ENCODE measurements around the gene ERO1B. TPM values are rescaled to one million over a fixed set of nuclear protein-coding genes. Genes with fewer than 3 reads are reported as not detected.

The ERO1B gene
- total and polyA plus RNA-seq, 2 of the 13 experiments (the other 11 are each of a cell fraction or from before 2014, with no cell fraction given) = 1.6 to 2.1 TPM

DNA sequence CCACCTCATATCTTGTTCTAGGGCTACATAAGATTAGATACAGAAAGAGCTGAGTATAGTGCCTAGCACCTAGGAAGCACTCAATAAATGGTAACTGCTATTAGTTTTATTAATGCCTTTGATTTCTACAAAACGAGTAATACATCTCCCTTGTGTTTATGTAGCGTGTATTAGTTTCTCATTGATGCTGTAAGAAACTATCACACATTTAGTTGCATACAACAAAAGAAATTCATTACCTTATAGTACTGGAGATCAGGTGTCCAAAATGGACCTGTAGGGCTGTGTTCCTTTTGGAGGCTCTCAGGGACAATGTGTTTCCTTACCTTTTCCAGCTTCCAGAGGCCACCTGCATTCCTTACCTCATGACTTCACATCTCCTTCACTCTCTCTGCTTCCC, 961 bp upstream of the ERO1B start:
- H3K4me3 ChIP-seq (replicated peaks in 1 of 3; ENCODE audit: insufficient read depth in 1 of 3, low read depth in 2 of 3, low read length in 3 of 3) = peak overlapping the region; percentile 61 to 90 (median 70); a peak in 4 of 6 replicates
- intact Hi-C loops (cut with micrococcal nuclease; ENCODE audit: unreplicated experiment) = loop anchor here (5.0 kb wide), 2 partner anchors 210 to 250 kb away; no protein-coding TSS in a partner anchor
- no peak overlapping the region for H2AFZ ChIP-seq (ENCODE audit: low read length)
- FAIRE-seq (no peak), ATAC-seq (no peak), DNase-seq (ENCODE audit: low spot score) (no peak)
- TF ChIP-seq ZKSCAN5 (CRISPR knock-in tag; IDR thresholded peaks at IDR 0.05) (no peak), CBFB (CRISPR knock-in tag; IDR thresholded peaks at IDR 0.05) (no peak), ZNF12 (CRISPR knock-in tag; IDR thresholded peaks at IDR 0.05) (peak; percentile 72; the same call in 1 of the 2 replicates)
- TF ChIP-seq, protein P1, sequence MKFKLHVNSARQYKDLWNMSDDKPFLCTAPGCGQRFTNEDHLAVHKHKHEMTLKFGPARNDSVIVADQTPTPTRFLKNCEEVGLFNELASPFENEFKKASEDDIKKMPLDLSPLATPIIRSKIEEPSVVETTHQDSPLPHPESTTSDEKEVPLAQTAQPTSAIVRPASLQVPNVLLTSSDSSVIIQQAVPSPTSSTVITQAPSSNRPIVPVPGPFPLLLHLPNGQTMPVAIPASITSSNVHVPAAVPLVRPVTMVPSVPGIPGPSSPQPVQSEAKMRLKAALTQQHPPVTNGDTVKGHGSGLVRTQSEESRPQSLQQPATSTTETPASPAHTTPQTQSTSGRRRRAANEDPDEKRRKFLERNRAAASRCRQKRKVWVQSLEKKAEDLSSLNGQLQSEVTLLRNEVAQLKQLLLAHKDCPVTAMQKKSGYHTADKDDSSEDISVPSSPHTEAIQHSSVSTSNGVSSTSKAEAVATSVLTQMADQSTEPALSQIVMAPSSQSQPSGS (CRISPR knock-in tag; IDR thresholded peaks at IDR 0.05) = no peak
- H3K27me3 ChIP-seq (ENCODE audit: control insufficient read depth in 1 of 2, insufficient read depth in 2 of 2, low read length in 2 of 2) = peaks cover 4 to 22% of the 10 kb centered on the region in 2 experiments; a peak in 3 of 5 replicates
- no peaks in the 10 kb centered on the region for H3K9me3 ChIP-seq (ENCODE audit: low read length)
- no peaks in the 10 kb centered on the region for H3K36me3 ChIP-seq (replicated peaks in 1 of 2; ENCODE audit: control insufficient read depth in 1 of 2, insufficient read depth in 2 of 2, low read length in 2 of 2)
- CTCF ChIA-PET (ENCODE audit: low intra/inter-chr PET ratio, low total read pairs) = no interaction called here
- H3K4me2 ChIP-seq (ENCODE audit: low read depth, low read length) = peak overlapping the region; percentile 89
- peaks cover 17% of the 10 kb centered on the region for H3K4me1 ChIP-seq (ENCODE audit: insufficient read depth, low read length)
- H3K79me2 ChIP-seq (ENCODE audit: insufficient read depth, low read length) = no peaks in the 10 kb centered on the region
- H3K9ac ChIP-seq (ENCODE audit: insufficient read depth, low read depth, low read length) = peak overlapping the region; percentile 32; the same call in 1 of the 2 replicates
- no peaks in the 10 kb centered on the region for H4K20me1 ChIP-seq (ENCODE audit: insufficient read depth, low read length)
- POLR2A ChIA-PET = no interaction called here
- in situ Hi-C loops (cut with HindIII; ENCODE audit: extremely low pct_ligation_motif_present, low pct_unique_long_range_greater_than_20kb) = no loop called here
- no TSS peak for BruUV-seq (replicated peaks)
- no peak overlapping the region for H3K27ac ChIP-seq (ENCODE audit: extremely low read length, insufficient read depth, low read length)
- WGBS (ENCODE audit: low lambda C conversion rate) = 70% methylated on average over 2 of the region's 2 CpGs

DNA sequence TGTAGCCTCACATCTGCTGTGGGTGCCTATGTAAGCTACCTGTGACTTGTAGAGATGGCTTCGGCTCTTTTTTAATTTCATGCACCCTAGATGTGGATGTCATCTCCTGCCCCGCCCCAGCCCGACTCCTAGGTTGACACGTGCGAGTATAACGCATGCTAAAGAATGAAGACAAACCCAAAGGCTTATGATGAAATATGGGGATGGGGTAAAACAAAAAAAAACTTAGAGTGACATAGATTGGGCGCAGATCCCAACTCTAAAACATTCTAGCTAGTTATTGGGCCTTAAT, 613 bp upstream of the ERO1B start:
- peaks cover 17% of the 10 kb centered on the region for H3K4me1 ChIP-seq (ENCODE audit: insufficient read depth, low read length)
- 5% methylated on average over 7 of the region's 7 CpGs for WGBS (ENCODE audit: low lambda C conversion rate)
- intact Hi-C loops (cut with micrococcal nuclease; ENCODE audit: unreplicated experiment) = loop anchor here (5.0 kb wide), 2 partner anchors 210 to 250 kb away; no protein-coding TSS in a partner anchor
- peaks cover 4 to 22% of the 10 kb centered on the region in 2 experiments; a peak in 3 of 5 replicates for H3K27me3 ChIP-seq (ENCODE audit: control insufficient read depth in 1 of 2, insufficient read depth in 2 of 2, low read length in 2 of 2)
- BruUV-seq (replicated peaks) = no TSS peak
- POLR2A ChIA-PET = no interaction called here
- H3K4me2 ChIP-seq (ENCODE audit: low read depth, low read length) = peak overlapping the region; percentile 89
- CTCF ChIA-PET (ENCODE audit: low intra/inter-chr PET ratio, low total read pairs) = no interaction called here
- ATAC-seq (no peak), FAIRE-seq (no peak), DNase-seq (ENCODE audit: low spot score) (no peak)
- in situ Hi-C loops (cut with HindIII; ENCODE audit: extremely low pct_ligation_motif_present, low pct_unique_long_range_greater_than_20kb) = no loop called here
- no peaks in the 10 kb centered on the region for H3K9me3 ChIP-seq (ENCODE audit: low read length)
- H3K36me3 ChIP-seq (replicated peaks in 1 of 2; ENCODE audit: control insufficient read depth in 1 of 2, insufficient read depth in 2 of 2, low read length in 2 of 2) = no peaks in the 10 kb centered on the region
- H3K4me3 ChIP-seq (replicated peaks in 1 of 3; ENCODE audit: insufficient read depth in 1 of 3, low read depth in 2 of 3, low read length in 3 of 3) = peak overlapping the region; percentile 61 to 90 (median 70)
- no peaks in the 10 kb centered on the region for H4K20me1 ChIP-seq (ENCODE audit: insufficient read depth, low read length)
- TF ChIP-seq, protein P2, sequence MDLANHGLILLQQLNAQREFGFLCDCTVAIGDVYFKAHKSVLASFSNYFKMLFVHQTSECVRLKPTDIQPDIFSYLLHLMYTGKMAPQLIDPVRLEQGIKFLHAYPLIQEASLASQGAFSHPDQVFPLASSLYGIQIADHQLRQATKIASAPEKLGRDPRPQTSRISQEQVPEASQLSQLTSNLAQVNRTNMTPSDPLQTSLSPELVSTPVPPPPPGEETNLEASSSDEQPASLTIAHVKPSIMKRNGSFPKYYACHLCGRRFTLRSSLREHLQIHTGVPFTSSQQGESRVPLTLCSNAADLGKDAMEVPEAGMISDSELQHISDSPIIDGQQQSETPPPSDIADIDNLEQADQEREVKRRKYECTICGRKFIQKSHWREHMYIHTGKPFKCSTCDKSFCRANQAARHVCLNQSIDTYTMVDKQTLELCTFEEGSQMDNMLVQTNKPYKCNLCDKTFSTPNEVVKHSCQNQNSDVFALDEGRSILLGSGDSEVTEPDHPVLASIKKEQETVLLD (CRISPR knock-in tag; IDR thresholded peaks at IDR 0.05; ENCODE audit: low read depth) = no peak
- no peak for TF ChIP-seq ZNF460 (CRISPR knock-in tag; IDR thresholded peaks at IDR 0.05; ENCODE audit: borderline replicate concordance)
- no peak for TF ChIP-seq SIX4 (CRISPR knock-in tag; IDR thresholded peaks at IDR 0.05)
- no peak for TF ChIP-seq ZNF225 (CRISPR knock-in tag; IDR thresholded peaks at IDR 0.05)
- 0 out of 2 replicates have a peak, but pooled peaks have one; percentile 59 for TF ChIP-seq GTF3A (CRISPR knock-in tag; conservative IDR thresholded peaks at IDR 0.05)
- no peak for TF ChIP-seq HOXA9 (CRISPR knock-in tag; IDR thresholded peaks at IDR 0.05; ENCODE audit: borderline replicate concordance)
- H3K79me2 ChIP-seq (ENCODE audit: insufficient read depth, low read length) = no peaks in the 10 kb centered on the region
- H3K9ac ChIP-seq (ENCODE audit: insufficient read depth, low read depth, low read length) = peak overlapping the region; percentile 32; the same call in 1 of the 2 replicates
- no peak overlapping the region for H3K27ac ChIP-seq (ENCODE audit: extremely low read length, insufficient read depth, low read length)
- no peak overlapping the region for H2AFZ ChIP-seq (ENCODE audit: low read length)
